ENCODE results near the gene SORBS2.

- no peak for TF ChIP-seq POLR2A (IDR thresholded peaks at IDR 0.05)
- TF ChIP-seq CTCF (IDR thresholded peaks at IDR 0.05), result no peak
Measured at GRCh38 chr4:185680617-185681016, 131.4 kb downstream of the SORBS2 start.
